DMS79 treated with DMSO at 0.1 percent for 48 hours (cell line): ENCODE measurements around the gene CCDC92.

Experiments
- DNase-seq: peaks from one replicate; lab custom pipeline; 2025; lab: John Stamatoyannopoulos, UW

CCDC92 gene

DNA sequence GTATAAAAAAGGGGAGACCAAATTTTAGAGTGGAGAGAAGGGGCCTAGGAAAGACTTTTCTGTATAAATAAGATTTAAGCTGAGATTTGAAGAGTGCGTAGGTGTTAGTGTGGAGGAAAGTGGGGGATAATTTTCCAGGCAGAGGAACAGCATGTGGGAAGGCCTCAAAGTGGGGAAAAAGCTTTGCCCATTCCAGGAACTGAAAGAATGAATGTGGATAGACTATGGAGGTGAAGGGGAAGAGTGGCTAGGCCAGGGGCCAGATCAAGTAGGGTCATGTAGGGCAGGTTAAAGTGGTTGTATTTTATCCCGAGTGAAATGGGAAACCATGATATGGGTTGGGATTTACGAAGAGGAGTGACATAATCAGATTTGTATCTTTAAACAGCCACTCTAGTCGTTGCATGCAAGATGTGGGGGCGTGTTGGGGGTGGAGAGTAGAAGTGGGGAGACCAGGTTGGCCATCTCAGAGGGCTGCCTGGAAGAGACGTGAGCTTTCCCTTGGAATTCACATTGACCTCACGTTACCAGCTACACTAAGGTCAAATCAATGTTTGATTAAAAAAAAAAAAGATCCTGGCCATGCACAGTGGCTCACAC is 3.7 kb upstream of the CCDC92 start:
- no peak for DNase-seq

DNA sequence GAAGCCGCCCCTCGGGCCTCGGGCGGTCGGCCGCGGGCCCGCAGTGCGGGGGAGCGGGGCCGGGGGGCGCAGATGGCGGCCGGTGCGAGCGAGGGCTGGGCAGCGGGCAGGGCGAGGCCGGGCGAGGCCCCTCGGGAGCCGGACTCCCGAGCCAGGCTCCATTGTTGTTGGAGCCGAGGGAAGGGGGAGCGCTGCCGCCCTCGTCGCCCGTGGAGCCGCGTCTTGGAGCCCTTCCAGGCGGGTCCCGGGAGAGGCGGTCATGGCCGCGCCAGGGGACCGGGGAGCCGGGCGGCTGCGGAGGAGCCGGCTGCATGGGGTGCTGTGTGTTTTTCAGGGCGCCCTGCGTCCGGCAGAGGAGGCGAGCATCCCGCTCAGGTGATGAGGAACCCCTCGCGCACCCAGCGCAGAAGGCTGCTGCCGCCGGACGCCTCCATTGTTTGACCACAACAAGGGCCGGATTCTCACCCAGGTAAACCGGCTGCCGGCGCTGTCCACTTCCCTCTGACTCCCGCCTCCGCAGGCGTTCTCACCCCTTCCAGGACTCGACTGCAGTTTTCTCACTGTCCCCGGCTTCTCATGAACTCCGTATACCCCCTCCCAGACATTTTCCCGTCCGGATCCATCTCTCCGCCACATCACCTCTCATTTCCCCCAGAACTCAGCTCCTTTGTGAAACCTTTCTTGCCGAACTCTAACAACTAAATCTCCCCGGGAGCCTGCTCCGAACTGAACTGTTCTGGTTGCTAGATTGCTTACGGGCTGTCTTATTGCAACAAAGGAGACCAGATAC is 1.1 kb upstream of the CCDC92 start:
- peak; percentile 16 for DNase-seq

DNA sequence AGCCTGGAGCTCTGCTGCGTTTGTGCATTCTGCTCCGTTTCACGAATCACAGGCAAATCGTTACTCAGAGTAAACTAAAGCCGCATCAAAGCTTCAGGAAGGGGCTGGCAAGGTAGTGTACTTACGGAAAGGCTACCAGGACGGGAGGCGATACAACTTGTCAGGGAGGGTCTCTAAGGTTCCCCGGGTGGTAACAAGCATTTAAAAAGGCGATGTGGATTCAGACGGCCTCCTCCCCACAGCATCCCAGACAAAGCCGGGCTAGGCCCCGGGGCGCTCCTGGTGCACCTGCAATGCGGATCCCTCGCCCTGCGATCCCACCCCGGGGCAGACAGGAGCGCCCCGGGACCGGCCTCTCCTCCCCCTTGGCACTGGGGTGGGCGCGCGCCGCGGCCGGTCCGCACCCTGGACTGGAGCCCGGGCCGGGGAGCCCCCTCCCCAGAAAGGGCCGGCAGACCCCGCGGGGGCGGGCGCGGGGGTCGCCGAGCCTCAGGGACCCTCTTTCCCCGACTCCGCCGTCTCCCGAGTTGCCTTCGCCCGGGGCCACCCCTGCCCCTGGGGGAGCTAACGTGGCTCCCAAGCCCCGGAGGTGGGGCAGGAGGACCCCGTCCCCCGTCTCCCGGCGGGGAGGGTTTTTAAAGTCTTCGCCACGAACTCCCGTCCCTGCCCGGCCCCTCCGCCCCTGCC is 718 bp downstream of the CCDC92 start:
- DNase-seq = peak; percentile 28

DNA sequence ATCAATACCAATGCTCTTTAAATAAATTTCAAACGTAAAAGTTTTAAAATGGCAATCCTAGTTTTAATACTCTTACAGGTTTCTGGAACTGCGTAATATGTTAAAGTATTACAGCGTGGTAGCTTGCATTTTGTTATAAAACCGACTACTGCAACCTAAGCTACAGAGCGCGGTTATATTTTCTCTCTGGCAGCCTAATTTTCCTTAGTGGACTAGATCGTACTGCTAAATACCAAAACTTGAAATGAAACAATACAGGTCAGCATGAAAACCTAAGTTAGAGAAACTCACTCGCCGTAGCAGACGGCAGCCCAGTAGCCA is 1.2 kb downstream of the CCDC92 start:
- no peak for DNase-seq

DNA sequence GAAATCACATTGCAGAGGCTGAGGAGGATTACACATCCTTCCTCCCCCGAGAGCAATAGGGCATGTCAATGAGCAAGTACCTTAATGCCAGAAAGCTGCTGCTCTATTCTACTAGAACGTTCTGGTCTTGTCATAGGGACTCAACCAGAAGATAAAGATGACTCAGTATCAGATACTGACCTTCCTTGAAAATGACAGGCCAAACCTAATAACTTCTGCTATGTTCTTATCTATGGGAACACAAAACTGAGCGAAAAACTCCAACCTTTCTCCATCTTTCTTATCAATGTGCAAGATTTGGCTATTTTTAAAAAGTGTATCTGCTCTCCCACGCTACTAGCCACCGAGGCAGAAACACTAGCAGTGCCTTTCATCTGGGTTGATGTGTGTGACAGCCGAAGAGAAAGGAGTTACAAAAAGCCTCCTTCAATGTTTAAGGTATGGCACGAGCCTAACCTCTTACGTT is 5.5 kb downstream of the CCDC92 start:
- no peak for DNase-seq

DNA sequence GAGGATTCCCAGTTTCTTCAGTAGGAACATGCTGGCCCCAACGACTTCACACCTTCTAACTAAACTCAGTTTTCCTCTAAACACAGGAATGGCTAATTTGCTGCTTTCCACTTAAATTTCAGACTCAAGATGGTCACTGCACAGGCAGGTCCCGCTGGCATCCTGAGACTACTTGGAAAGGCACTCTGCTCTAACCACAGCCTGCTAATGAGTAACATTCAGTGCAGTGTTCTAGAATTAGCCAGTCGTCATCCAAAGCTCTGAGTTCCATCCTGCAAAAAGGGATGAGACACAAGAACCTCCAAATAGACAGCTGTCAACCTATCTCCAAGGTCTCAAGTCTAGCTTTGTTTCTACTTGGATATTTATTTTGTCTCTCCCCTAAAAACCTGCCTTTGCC is 6.0 kb downstream of the CCDC92 start:
- DNase-seq = no peak

DNA sequence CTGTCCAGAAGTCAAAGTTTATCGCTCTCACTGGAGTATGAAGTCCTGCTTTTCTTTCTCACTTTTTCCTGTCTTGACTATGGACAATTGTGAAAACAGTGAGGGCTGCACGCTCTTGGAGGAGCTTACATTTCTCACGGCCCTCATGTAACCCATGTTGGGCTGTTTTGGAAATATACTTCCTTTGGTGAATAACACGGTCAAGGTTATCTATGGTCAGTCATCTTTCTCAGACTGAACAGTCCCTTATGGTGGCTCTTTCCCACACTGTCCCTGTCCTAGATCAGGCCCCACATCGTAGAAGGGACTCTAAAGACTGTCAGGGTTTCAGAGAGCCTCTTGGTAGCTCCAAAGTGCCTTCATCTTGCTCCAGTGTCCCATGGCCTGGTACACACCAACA is 7.2 kb downstream of the CCDC92 start:
- DNase-seq = no peak

DNA sequence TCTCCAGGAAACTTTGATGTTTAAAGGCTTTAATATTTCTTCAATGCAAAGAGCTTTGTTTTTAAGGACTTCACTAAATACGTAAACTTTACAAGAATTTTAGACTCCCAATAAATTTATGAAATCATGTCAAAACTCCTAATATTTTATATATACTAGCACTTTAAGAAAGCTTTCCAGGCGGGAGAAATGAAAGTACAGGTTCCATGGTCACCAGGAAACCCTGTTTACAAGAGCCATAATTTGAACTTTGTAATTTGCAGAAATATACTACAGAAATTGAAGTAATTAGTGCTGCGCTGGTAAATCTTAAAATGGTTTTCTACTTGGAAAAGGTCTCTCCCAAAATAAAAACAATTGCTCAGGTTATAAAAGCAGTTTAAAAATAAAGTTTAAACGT is 8.8 kb downstream of the CCDC92 start:
- DNase-seq = no peak

DNA sequence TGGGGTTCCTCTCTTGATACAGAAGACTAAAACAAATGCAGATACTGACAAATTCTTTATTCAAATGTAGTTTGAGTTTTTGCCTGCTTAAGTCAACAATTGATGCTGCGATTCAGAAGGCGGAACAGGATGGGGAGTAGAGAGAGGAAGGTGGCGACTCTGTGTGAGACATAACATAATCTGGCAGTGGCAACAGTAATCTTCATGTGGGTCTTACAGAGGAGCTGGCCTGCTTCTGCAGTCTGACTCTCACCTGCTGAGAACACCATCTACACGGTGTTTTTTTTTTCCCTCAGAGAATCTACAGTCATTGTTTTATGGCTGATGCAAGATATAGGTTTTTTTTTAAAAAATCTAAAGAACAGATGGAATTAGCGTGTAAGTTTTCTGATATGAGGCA is 10.1 kb downstream of the CCDC92 start:
- no peak for DNase-seq

DNA sequence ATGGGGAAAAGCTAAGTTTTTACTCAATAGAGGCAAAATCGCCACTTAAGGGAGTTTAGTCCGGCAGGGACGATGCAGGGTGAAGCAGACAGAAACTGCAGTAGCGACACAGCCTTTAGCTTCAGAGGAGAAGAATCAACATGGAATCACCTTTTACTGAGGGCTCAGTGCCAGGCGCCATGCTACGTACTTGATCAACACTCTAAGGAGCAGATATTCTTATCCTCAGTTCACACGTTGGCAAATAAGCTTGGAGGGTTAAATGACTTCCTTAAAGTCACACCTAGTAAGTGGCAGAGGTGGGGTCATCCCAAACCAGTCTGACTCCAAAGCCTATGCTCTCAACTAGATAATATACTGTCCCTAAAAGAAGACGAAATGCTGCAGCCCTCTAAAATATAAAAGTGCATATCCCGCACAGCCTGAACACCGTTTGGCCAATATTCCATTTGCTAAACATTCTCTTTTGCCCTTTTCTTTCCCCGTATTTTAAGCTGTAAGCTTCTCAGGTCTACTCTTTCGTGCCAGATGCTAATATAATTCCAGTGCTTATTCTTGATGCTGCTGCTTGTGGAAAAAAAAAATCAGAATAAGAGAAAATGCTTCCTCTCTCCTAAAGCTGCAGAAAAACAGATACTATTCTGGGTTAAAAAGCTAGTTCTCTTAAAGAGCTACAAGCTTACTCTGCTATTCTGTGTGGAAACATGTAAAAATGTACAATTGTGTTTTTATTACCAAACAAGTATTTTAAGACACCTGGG is 10.9 kb downstream of the CCDC92 start:
- no peak for DNase-seq

DNA sequence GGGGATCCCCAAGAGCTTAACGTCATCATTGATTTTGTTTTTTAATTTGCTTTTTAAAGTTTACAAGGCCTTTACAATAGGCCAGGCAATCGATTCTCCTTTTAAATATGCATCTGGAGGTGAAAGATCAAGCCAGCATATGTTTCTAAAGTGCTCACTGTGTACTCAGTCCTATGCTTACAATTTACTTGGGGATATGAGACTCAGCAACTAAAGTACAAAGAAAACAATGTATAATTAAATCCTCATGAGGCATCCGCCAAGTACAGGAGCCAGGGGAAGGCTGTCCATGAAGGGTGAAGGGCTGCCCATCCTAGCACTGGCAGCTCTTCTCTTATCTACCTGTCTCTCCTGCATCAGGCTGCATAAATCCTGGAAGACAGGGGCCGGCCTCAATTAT is 11.8 kb downstream of the CCDC92 start:
- DNase-seq = no peak

DNA sequence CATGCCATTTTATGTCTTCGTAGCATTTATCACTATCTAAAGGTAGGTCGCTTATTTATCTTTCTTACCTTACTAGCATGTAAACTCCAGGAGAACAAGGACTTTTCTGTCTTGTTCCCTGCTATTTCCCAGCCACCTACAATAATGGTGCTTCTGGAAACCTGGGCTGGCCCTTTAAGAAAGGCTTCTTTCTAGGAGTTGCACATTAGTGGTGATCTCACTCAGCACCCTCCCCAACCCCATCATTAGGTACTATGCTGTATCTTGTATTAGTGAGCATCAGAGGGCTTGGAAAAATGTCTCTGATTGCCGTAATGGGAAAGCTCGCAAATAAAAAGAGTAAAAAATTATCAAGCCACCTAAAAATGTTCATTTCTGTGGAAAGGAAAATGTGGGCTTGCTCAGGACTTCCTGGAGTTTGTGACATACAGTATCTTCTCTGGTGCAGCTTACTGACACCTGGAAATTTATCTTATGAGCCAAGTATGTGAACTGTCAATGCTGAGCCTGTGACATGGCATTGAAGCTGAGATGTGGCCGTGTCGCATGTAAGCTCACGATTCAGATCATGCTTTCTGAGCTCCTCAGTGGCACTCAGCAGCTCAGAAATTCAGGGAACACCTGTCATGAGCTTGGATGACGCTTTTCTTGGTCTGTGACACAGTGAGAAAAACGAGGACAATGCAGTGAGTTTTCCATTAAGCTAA is 12.4 kb downstream of the CCDC92 start:
- no peak for DNase-seq

DNA sequence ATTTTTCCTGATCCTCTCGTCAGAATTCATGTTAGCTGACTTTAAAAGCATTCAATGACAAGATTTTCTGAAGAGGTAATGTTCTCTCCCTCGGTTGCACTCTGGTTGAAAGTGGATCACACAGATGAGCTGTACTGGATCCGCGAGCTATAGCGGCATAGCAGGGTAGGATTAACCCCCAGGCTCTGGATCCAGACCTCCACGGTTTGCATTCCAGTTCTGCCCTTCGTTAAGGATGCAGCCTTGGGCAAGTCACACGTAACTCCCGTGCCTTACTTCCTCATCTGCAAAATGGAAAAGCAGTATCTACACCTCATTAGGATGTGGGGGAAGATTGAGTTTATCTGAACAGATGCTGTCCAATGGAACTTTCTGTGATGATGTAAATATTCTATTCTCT is 13.8 kb downstream of the CCDC92 start:
- no peak for DNase-seq

DNA sequence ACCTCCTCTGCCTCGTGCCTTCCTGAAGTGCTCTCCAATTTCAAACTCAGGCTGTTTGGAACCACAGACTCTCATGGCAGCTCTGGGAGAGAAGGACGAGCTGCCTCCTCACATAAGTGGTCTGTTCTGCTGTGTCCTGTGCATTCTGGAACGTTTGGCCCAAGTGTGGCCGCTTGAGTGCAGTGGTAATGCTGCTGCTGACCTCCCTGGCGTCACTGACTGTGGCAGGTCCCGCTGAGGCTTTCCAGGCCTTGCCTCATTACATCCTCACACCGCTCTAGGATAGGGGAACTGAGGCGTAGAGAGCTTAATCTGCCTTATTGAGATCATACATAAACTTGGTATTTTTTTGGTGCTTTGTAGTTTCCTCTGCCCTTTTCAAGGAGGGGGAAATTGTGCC is 14.2 kb downstream of the CCDC92 start:
- no peak for DNase-seq

DNA sequence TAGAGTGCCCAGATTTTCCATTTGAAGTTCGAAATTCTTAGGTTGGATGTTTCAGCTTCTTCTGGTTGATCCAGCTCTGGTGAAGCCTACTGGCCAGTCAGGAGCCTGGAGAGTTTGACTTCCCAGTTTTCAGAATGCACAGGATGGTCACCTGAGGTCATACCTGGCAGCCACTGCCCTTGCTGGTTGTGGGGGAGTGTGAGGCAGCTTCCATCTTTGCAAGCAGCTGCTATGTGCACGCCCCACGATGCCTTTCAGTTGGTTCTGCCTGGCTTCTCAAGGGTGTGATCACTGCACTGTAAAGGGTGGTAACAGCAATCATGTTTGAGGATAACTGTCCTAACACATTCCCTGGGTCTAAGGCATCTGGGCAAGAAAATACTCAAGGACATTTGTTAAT is 15.4 kb downstream of the CCDC92 start:
- no peak for DNase-seq

DNA sequence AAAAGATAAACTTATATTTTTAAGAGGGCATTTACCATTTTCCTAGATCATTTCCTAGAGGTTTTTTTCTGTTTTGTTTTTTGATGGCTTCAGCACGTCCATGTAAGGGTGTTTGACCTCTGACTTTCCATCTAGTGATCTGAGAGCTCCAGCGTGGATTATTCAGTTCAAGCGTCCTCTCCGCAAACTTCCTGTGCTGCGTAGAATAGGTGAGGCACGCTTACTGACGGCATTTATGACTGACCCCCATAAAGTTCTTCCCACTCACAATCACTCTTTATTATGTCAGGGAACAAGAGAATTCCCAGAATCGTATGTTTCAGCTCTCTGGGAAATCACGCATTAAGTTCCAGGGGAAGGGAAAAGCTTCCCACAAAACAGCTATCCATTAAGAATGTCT is 16.4 kb downstream of the CCDC92 start:
- no peak for DNase-seq

DNA sequence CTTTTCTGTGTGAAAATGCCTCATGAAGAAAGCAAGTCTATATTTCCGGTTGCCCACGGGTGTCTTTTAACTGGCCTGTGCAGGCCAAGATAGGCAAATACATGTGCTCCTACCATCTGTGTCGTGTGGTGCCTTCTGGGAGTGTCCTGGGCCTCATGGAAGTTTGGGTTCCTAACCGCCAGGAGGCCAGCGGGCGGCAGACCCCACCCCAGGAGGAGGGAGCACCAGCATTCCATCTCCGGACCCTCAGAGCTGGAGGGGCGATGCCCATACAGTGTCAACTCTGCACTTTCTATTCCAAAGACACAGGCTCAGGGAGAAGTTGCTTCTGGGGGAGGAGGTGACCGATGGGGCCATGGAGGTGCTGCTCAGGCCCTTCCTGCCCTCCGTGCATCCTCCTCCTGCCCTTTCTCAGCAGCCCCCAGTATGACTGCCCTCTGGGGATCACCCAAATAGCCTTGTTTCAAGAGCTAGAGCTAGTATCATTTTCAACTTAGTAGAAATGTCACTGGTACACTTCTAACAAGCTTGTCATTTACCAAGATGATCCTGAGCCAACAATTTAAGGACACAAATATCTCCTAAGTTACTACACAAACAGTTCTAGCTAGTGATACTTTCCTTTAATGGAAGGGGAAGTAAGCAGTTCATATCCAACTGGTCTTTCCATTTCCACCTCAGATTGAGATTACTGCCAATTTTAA is 17.8 kb downstream of the CCDC92 start:
- DNase-seq = no peak

DNA sequence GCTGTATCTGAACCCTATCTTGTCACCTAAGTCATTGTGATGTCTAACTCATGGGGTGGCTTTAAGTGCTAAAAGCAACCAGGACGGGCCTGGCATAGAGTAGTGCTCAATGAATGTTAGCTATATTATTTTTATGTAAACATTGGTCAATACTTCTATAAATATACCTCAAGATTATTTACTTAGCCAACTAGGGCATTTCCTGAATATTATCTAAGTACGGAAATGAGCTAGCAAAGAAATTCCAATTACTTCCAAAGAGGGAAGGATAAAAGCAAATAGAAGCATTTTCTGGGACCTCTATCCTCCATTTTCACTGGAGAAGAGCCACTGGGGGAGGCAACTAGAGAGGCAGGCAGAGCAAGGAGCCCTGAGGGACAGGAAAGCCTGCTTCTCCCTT is 20.6 kb downstream of the CCDC92 start:
- no peak for DNase-seq

DNA sequence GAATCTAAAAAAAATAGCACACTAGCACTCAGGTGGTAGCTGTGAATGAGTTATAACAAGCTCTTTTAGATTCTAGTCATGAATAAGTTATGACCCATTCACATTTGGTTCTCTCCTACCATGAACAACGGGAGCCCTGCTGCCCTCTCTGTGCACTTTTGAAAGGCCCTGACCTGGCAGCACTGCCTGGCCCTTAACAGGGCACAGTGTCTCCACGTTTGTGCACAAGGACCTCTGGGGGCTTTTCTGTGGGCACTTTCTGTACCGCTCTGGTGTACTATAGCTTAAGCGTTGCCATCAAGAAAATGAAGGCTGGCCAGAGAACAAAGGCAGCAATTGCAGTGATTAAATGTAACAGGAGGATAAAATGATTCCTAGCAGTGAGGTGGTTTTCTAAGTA is 21.2 kb downstream of the CCDC92 start:
- DNase-seq = no peak

DNA sequence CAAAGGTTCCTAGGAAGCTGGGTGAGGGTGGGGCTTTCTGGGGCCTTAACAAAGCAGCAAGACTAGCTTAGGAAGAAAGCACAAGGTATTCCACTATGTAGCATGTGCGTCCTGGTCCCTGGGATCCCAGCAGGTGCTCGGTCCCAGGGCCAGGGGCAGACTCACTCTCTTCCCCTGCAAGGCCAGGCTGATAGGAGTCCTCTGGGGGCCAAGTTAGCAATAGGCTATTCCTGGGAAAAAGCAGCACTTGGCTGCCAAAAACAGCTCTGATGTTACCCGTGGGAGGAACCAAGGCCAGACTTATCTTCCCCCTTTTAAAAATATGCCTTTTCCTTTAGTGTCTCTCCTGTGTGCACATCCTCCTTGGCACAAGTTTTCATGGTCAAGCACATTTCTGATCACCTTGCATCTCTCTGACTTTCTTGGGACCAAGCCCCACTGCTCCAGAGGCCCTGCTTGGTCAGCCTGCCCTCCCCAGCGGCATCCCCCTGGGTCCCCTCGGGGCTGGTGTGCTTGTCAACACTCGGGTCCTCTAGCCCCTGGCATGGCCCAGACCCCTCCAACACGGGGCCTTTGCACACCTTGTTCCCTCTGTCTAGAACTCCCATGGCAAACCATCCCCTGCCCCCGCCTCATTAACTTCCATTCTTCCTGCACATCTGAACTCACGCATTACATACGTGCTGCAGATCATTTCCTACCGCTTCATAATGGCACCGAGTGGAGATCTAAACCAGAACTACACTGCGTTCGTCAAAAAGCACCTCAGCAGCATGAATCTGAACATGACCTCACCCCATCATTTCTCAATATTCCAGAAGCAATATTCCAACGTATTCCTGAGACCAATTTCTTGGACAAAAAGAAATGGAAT is 21.9 kb downstream of the CCDC92 start:
- no peak for DNase-seq
